DND-41 (cell line): ENCODE data around the gene CTBP2.

Experiments used
- ATAC-seq: fragments of 200-7000 bp; cut with Tn5 transposase; 3 replicates; pipeline ENCODE4 v1.9.1; 2021; ENCODE audit warnings: low read depth; ENCODE audit not compliant: insufficient read depth
- DNase-seq: peaks from one replicate; pipeline ENCODE4 v3.0.0-alpha.2; 2020
- H2AFZ ChIP-seq: 2 replicates; pipeline ENCODE4 v1.6.0; 2012; ENCODE audit warnings: low read depth, low read length
- H3K27ac ChIP-seq: 2 replicates; pipeline ENCODE4 v1.5.1; 2012; ENCODE audit warnings: low read length, inconsistent platforms
- H3K27me3 ChIP-seq: fragments of 200-600 bp; sonication (generic); 2 replicates; pipeline ENCODE4 v1.6.0; 2012; ENCODE audit warnings: low read length, mild to moderate bottlenecking, inconsistent platforms; ENCODE audit not compliant: insufficient read depth, poor library complexity
- H3K36me3 ChIP-seq: 2 replicates; pipeline ENCODE4 v1.5.1; 2012; ENCODE audit warnings: low read length, inconsistent platforms; ENCODE audit not compliant: insufficient read depth
- H3K4me1 ChIP-seq: 2 replicates; pipeline ENCODE4 v1.5.1; 2012; ENCODE audit warnings: mild to moderate bottlenecking, low read length; ENCODE audit not compliant: insufficient read depth
- H3K4me2 ChIP-seq: 2 replicates; pipeline ENCODE4 v1.6.0; 2012; ENCODE audit warnings: mild to moderate bottlenecking, moderate library complexity, low read length, inconsistent platforms; ENCODE audit not compliant: insufficient read depth
- H3K4me3 ChIP-seq, 2 experiments: fragments of 200-600 bp in 1 of 2; shearing (Covaris generic) in 1 of 2; 2 replicates each; pipeline ENCODE4 v1.5.1; 2012 to 2016; ENCODE audit warnings: inconsistent platforms in 2 of 2, low read length in 2 of 2, mild to moderate bottlenecking in 2 of 2, low read depth in 1 of 2, moderate library complexity in 1 of 2
- H3K79me2 ChIP-seq: 2 replicates; pipeline ENCODE4 v1.6.0; 2012; ENCODE audit warnings: low read length, inconsistent platforms; ENCODE audit not compliant: insufficient read depth
- H3K9ac ChIP-seq: 2 replicates; pipeline ENCODE4 v1.6.0; 2012; ENCODE audit warnings: low read depth, mild to moderate bottlenecking, inconsistent platforms, low read length, moderate library complexity
- H3K9me3 ChIP-seq: 2 replicates; pipeline ENCODE4 v1.5.1; 2012; ENCODE audit warnings: low read length, moderate library complexity, mild to moderate bottlenecking, inconsistent platforms; ENCODE audit not compliant: insufficient read depth, severe bottlenecking
- H4K20me1 ChIP-seq: 2 replicates; pipeline ENCODE4 v1.6.0; 2012; ENCODE audit warnings: low read length; ENCODE audit not compliant: insufficient read depth
- CTCF ChIP-seq: IDR thresholded peaks from 2 replicates; pipeline ENCODE4 v1.5.1; 2012; ENCODE audit warnings: borderline replicate concordance, low read length, moderate library complexity, mild to moderate bottlenecking; ENCODE audit not compliant: poor library complexity, severe bottlenecking; ENCODE audit errors: extremely low read depth
- EZH2 ChIP-seq: IDR thresholded peaks from 3 replicates; pipeline ENCODE4 v1.6.1; 2012; ENCODE audit warnings: borderline replicate concordance, low read depth, mild to moderate bottlenecking, moderate library complexity, low read length, inconsistent platforms; ENCODE audit not compliant: severe bottlenecking

CTBP2 gene

DNA sequence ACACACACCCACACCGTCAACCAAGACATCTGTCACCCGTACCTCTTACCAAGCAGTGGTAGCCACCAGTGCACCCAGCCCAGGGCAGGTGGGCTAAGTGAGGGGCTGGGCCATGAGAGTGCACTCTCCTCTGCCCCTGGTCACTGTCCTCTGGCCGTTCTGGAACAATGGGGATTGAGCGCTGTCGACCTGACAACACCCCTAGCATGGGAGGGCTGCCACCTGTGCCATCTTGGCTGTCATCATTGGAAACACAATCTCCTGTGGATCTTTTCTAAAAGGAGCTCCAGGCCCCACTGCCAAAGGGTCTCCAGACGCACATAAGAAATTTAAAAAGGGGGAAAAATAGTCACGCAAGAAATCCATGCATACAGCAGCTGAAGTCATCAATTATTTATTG lies 80.1 kb downstream of the CTBP2 start:
- Histone ChIP-seq H3K36me3 (no peaks in the 10 kb centered on the region), H3K4me2 (no peak overlapping the region), H3K4me1 (no peaks in the 10 kb centered on the region), H2AFZ (no peak overlapping the region), H3K27me3 (no peaks in the 10 kb centered on the region), H3K4me3 (no peak overlapping the region), H3K9me3 (no peaks in the 10 kb centered on the region), H3K79me2 (peaks cover 68% of the 10 kb centered on the region), H4K20me1 (peaks cover 38% of the 10 kb centered on the region), H3K9ac (no peak overlapping the region), H3K27ac (no peak overlapping the region)
- ATAC-seq, result no peak
- TF ChIP-seq EZH2 (no peak), CTCF (no peak)
- DNase-seq, result no peak

- Histone ChIP-seq H3K9ac (no peak overlapping the region), H3K79me2 (peaks cover 72% of the 10 kb centered on the region), H3K4me3 (no peak overlapping the region), H3K27ac (no peak overlapping the region), H3K27me3 (no peaks in the 10 kb centered on the region), H3K4me1 (no peaks in the 10 kb centered on the region), H2AFZ (no peak overlapping the region), H3K36me3 (0 out of 2 replicates have a peak, but pooled peaks cover 4% of the 10 kb centered on the region), H3K9me3 (no peaks in the 10 kb centered on the region), H4K20me1 (peaks cover 31% of the 10 kb centered on the region), H3K4me2 (no peak overlapping the region)
- TF ChIP-seq CTCF (no peak), EZH2 (no peak)
- DNase-seq, result no peak
- ATAC-seq, result no peak
Observed at GRCh38 chr10:125079091-125079600, 81.2 kb downstream of the CTBP2 start.

- DNase-seq (no peak), ATAC-seq (no peak)
- Histone ChIP-seq H3K4me3 (no peak overlapping the region), H3K4me1 (no peaks in the 10 kb centered on the region), H3K27me3 (no peaks in the 10 kb centered on the region), H2AFZ (no peak overlapping the region), H3K9ac (no peak overlapping the region), H3K27ac (no peak overlapping the region), H3K79me2 (peaks cover 63% of the 10 kb centered on the region), H4K20me1 (peaks cover 23% of the 10 kb centered on the region), H3K36me3 (0 out of 2 replicates have a peak, but pooled peaks cover 4% of the 10 kb centered on the region), H3K4me2 (no peak overlapping the region), H3K9me3 (no peaks in the 10 kb centered on the region)
- no peak for TF ChIP-seq EZH2
- TF ChIP-seq CTCF, result no peak
Observed at GRCh38 chr10:125076891-125077541, 83.3 kb downstream of the CTBP2 start.
